ENCODE data around the gene KANK2. TPM values are rescaled to one million over a fixed set of nuclear protein-coding genes. Genes with fewer than 3 reads are reported as not detected.

The KANK2 gene
- total and polyA plus RNA-seq, 2 of the 13 experiments (the other 11 are each of a cell fraction or from before 2014, with no cell fraction given): 5.7 to 12.9 TPM

DNA sequence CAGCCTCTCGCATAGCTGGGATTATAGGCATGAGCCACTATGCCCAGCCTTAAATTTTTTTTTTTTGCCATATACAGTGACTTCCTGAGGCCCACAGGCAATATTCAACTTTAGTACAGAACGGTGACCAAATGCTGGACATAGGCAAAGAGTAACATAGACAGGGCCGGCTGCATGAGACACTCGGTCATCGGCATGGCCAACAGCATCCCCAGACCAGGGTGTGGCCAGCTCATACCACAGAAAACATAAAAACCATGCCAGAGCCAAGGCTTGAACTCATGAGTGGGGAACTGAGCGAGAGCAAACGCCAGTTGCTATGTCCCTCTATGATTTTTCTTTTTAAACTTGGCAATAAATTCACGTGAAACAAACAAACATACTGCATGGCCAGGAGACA, 17.0 kb downstream of the KANK2 start:
- H3K9ac ChIP-seq (ENCODE audit: insufficient read depth, low read depth, low read length): no peak overlapping the region
- CTCF ChIA-PET (ENCODE audit: low intra/inter-chr PET ratio, low total read pairs): no interaction called here

More for the DNA sequence above, 17.0 kb downstream of the KANK2 start:
- no peaks in the 10 kb centered on the region for H4K20me1 ChIP-seq (ENCODE audit: insufficient read depth, low read length)
- H3K36me3 ChIP-seq (replicated peaks in 1 of 2; ENCODE audit: control insufficient read depth in 1 of 2, insufficient read depth in 2 of 2, low read length in 2 of 2): peaks cover 0 to 8% of the 10 kb centered on the region in 2 experiments; a peak in 1 of 5 replicates
- in situ Hi-C loops (cut with HindIII; ENCODE audit: extremely low pct_ligation_motif_present, low pct_unique_long_range_greater_than_20kb): no loop called here
- no peak for TF ChIP-seq PRMT3 (CRISPR knock-in tag; IDR thresholded peaks at IDR 0.05; ENCODE audit: borderline replicate concordance, low read depth)
- TF ChIP-seq, protein P1, sequence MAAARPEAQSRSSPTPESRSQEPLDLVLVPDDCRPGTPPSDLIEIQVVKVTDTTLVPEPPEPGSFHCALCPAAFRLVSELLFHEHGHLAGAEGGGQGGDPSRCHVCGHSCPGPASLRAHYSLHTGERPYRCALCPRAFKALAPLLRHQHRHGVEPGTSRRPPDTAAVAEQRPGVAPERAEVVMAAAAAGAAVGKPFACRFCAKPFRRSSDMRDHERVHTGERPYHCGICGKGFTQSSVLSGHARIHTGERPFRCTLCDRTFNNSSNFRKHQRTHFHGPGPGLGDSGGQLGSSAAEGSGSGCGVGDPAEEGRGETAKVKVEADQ (CRISPR knock-in tag; IDR thresholded peaks at IDR 0.05; ENCODE audit: borderline replicate concordance): no peak
- TF ChIP-seq E2F2 (CRISPR knock-in tag; IDR thresholded peaks at IDR 0.05; ENCODE audit: borderline replicate concordance): no peak
- no peak for TF ChIP-seq SP2 (CRISPR knock-in tag; IDR thresholded peaks at IDR 0.05)
- TF ChIP-seq, protein P2, sequence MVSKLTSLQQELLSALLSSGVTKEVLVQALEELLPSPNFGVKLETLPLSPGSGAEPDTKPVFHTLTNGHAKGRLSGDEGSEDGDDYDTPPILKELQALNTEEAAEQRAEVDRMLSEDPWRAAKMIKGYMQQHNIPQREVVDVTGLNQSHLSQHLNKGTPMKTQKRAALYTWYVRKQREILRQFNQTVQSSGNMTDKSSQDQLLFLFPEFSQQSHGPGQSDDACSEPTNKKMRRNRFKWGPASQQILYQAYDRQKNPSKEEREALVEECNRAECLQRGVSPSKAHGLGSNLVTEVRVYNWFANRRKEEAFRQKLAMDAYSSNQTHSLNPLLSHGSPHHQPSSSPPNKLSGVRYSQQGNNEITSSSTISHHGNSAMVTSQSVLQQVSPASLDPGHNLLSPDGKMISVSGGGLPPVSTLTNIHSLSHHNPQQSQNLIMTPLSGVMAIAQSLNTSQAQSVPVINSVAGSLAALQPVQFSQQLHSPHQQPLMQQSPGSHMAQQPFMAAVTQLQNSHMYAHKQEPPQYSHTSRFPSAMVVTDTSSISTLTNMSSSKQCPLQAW (CRISPR knock-in tag; IDR thresholded peaks at IDR 0.05): no peak
- TF ChIP-seq ZFP90 (CRISPR knock-in tag; IDR thresholded peaks at IDR 0.05; ENCODE audit: borderline replicate concordance): no peak
- POLR2A ChIA-PET: no interaction called here
- H2AFZ ChIP-seq (ENCODE audit: low read length): no peak overlapping the region
- H3K27ac ChIP-seq (ENCODE audit: extremely low read length, insufficient read depth, low read length): no peak overlapping the region
- FAIRE-seq (no peak), ATAC-seq (no peak), DNase-seq (ENCODE audit: low spot score) (no peak)
- WGBS (ENCODE audit: low lambda C conversion rate): over 99% methylated on average over 8 of the region's 8 CpGs
- no peaks in the 10 kb centered on the region for H3K9me3 ChIP-seq (ENCODE audit: low read length)
- intact Hi-C loops (cut with micrococcal nuclease; ENCODE audit: unreplicated experiment): no loop called here
- H3K4me2 ChIP-seq (ENCODE audit: low read depth, low read length): no peak overlapping the region
- no peak overlapping the region for H3K4me3 ChIP-seq (replicated peaks in 1 of 3; ENCODE audit: insufficient read depth in 1 of 3, low read depth in 2 of 3, low read length in 3 of 3)
- no TSS peak for BruUV-seq (replicated peaks)
- H3K4me1 ChIP-seq (ENCODE audit: insufficient read depth, low read length): peaks cover 8% of the 10 kb centered on the region; the same call in 1 of the 2 replicates
- H3K27me3 ChIP-seq (ENCODE audit: control insufficient read depth in 1 of 2, insufficient read depth in 2 of 2, low read length in 2 of 2): no peaks in the 10 kb centered on the region
- no peaks in the 10 kb centered on the region for H3K79me2 ChIP-seq (ENCODE audit: insufficient read depth, low read length)

Measured in HepG2 (cell line).